GM21381 (cell line): Measurements from ENCODE around the gene ZNF669.

Experiments
- ATAC-seq: cut with Tn5 transposase; IDR thresholded peaks from one replicate; pipeline ENCODE4 v1.9.1; 2021; ENCODE audit warnings: mild to moderate bottlenecking, moderate library complexity; ENCODE audit not compliant: unreplicated experiment

The ZNF669 gene

GRCh38 chr1:247077213-247077612 lies 26.9 kb downstream of the ZNF669 start:
- ATAC-seq = no peak

- no peak for ATAC-seq
Observed at GRCh38 chr1:247070645-247071044, 33.5 kb downstream of the ZNF669 start.

- ATAC-seq = no peak
Observed at GRCh38 chr1:247064304-247064703, 39.9 kb downstream of the ZNF669 start.

GRCh38 chr1:247060771-247061170 lies 43.4 kb downstream of the ZNF669 start:
- no peak for ATAC-seq

- ATAC-seq = no peak
Observed at GRCh38 chr1:247056071-247056470, 48.1 kb downstream of the ZNF669 start.

- ATAC-seq = no peak
Observed at GRCh38 chr1:247054992-247055415, 49.2 kb downstream of the ZNF669 start.
